Thyroid gland (tissue), 4 donors: ENCODE data around the gene NPTN.

Experiments used
- CTCF ChIP-seq, 6 experiments: fragments of 200-600 bp in 3 of 6; fragments of 450-650 bp in 3 of 6; sonication (generic) in 3 of 6; IDR thresholded peaks; one replicate each; pipeline ENCODE4 v1.5.1; 2016 to 2019; ENCODE audit warnings: antibody characterized with exemption in 6 of 6, mild to moderate bottlenecking in 2 of 6, inconsistent platforms in 1 of 6, moderate library complexity in 1 of 6
- POLR2A ChIP-seq, 2 donors: fragments of 450-650 bp; IDR thresholded peaks; one replicate each; pipeline ENCODE4 v1.6.1; 2017; ENCODE audit warnings: antibody characterized with exemption in 2 of 2, mild to moderate bottlenecking in 2 of 2, moderate library complexity in 1 of 2

DNA sequence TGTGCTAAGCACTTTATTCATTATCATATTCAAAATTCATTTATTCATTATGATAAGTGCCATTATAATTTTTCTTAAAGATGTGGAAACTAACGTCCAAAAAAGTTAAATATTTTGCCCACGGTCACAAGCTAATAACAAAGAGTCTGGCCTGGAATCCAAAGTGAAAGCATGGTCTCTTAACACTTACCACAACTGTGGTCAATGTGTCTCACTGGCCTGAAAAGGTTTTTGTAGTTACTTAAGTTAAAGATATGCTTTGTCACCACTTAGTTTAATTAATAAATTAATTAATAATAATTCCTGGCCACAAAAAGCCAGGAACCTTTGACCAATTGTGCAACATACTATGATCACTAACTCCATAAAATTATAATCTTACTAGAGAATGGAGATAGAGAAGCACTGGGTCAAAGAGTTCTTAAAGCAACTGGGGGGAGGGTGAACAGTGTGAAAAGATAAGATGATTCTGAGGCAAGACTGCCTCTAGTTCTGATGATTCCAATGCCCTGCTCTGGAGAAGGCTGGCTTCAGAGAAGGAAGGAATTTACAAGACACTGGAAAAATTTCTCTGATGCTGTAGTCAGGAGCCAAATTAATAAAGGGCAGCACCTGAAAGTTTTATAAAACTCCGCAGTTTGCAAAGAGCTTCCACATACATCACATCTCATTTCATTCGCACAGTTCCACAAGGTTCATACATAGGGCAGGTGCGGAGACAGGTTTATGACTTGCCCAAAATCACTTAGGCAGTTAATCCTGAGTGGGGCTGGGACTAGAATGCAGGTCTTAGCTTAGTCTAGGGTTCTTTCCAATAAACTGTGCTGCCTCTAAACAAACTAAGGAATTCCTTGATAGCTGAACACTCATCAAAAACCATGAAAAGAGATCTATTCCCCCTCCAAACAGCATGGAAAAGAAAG is 32.5 kb downstream of the NPTN start:
- TF ChIP-seq POLR2A (IDR thresholded peaks at IDR 0.05) (no peak), CTCF (IDR thresholded peaks at IDR 0.05) (no peak)
